Ishikawa (cell line): ENCODE results near the gene LIF.
A peak's percentile ranks its signal among the peaks of the same experiment; 100 is the strongest.

Experiments
- CEBPB ChIP-seq: IDR thresholded peaks from 2 replicates; pipeline ENCODE4 v1.6.1; 2012
- CREB1 ChIP-seq: IDR thresholded peaks from 2 replicates; pipeline ENCODE4 v1.6.1; 2012; ENCODE audit warnings: low read depth
- EGR1 ChIP-seq: IDR thresholded peaks from 2 replicates; pipeline ENCODE4 v1.6.1; 2012
- EP300 ChIP-seq: IDR thresholded peaks from 2 replicates; pipeline ENCODE4 v1.6.1; 2012; ENCODE audit warnings: borderline replicate concordance
- FOXM1 ChIP-seq: IDR thresholded peaks from 2 replicates; pipeline ENCODE4 v1.6.1; 2012; ENCODE audit warnings: low read depth, borderline replicate concordance
- NFIC ChIP-seq: IDR thresholded peaks from 2 replicates; pipeline ENCODE4 v1.6.1; 2012
- RAD21 ChIP-seq: IDR thresholded peaks from 2 replicates; pipeline ENCODE4 v1.6.1; 2012; ENCODE audit warnings: low read depth
- REST ChIP-seq: IDR thresholded peaks from 2 replicates; pipeline ENCODE4 v1.6.1; 2012; ENCODE audit warnings: low read depth, mild to moderate bottlenecking
- TAF1 ChIP-seq: IDR thresholded peaks from 2 replicates; pipeline ENCODE4 v1.6.1; 2012; ENCODE audit warnings: low read depth, mild to moderate bottlenecking
- TCF12 ChIP-seq: IDR thresholded peaks from 2 replicates; pipeline ENCODE4 v1.6.1; 2012; ENCODE audit warnings: low read depth
- TEAD4 ChIP-seq: IDR thresholded peaks from 2 replicates; pipeline ENCODE4 v1.6.1; 2012
- YY1 ChIP-seq: IDR thresholded peaks from 2 replicates; pipeline ENCODE4 v1.6.1; 2012; ENCODE audit warnings: low read depth
- ZBTB7A ChIP-seq: IDR thresholded peaks from 2 replicates; pipeline ENCODE4 v1.6.1; 2012; ENCODE audit warnings: low read depth
- TF ChIP-seq, protein P1 (sequence below): IDR thresholded peaks from 2 replicates; pipeline ENCODE4 v1.6.1; 2012
- TF ChIP-seq, protein P2 (sequence below): IDR thresholded peaks from 2 replicates; pipeline ENCODE4 v1.6.1; 2012

The LIF gene

DNA sequence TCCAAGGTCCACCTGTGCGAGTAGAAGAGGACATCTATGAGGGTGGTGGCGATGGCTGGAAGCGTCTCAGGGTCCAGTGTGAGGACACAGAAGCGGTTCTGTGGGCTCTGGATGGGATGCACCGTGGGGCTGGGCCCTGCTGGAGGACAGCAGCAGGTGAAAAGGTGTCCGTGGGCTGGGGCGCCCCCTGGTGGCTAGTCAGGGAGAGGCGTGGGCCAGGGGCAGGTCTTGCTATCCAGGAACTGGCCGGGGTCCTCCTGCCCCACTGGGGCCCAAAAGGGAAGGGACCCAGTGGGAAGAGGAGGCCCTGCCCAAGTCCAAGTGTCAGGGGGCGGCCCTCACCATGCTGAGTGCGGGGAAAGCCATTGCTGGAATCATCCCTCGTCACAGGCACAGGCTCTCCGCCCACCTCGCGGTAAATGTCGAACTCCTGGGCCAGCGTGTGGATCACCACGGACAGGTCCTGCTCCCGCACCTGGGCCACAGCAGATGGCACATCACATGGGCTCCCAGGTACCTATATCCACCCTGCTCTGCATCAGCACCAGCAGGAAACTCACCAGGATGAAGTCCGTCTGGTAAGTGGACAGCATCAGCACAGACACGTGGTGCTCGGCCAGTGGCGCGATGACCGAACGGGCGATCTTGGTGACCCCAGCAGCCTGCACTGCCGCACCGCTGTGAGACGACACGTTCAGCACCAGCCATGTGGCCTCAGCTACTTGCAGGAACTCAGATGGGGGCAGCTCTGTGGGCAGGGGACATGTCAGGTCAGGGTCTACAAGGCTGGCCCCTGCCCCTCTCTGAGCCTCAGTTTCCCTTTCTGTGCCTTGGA is 40.5 kb upstream of the LIF start:
- TF ChIP-seq RAD21 (peak; percentile 90), ZBTB7A (peak; percentile 89), TEAD4 (no peak), FOXM1 (no peak), EGR1 (peak; percentile 53; the same call in 1 of the 2 replicates)

DNA sequence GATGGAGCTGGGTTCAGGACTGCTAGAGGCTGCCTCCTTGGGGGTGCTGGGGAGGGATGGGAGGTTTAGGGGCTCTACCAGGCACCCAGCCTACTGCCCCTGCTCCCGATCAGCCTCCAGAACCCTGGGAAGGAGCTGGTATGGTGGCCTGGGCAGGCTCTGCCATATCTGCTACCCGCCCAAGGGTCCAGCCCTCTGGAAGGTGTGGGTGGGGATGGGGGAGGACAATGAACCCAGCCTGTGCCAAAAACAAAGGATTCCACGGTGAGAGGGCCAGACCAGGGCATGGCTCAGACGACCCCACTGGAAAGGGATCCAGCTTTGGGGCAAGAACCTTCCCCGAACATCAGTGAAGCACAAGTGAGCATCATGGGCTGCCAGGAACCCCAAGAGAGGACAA is 39.8 kb upstream of the LIF start:
- TF ChIP-seq YY1 = no peak

DNA sequence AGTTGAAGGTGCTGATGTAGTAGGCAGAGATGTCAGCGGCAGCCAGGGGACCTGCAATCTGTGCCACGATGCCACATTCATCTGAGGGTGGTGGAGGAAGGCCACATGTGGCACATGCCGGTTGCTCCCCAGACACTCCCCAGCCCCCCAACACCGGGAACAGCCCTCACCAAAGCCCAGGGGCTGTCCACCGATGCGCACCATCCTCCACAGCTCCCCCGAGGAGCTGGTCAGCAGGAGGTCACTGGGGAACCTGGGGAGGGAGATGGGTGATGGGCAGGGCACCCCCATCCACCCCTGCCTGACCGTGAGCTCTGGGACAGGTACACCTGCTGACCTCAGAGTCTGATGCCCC is 39.3 kb upstream of the LIF start:
- TF ChIP-seq TAF1 (no peak), YY1 (no peak), REST (no peak), TCF12 (no peak), NFIC (no peak), TEAD4 (no peak), EGR1 (no peak), EP300 (no peak), FOXM1 (no peak), CREB1 (no peak), CEBPB (no peak)
- TF ChIP-seq, protein P1, sequence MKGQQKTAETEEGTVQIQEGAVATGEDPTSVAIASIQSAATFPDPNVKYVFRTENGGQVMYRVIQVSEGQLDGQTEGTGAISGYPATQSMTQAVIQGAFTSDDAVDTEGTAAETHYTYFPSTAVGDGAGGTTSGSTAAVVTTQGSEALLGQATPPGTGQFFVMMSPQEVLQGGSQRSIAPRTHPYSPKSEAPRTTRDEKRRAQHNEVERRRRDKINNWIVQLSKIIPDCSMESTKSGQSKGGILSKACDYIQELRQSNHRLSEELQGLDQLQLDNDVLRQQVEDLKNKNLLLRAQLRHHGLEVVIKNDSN = no peak

- TF ChIP-seq, protein P1 = no peak
- TF ChIP-seq TEAD4 = no peak
- TF ChIP-seq EGR1 = no peak
- TF ChIP-seq YY1 = no peak
- no peak for TF ChIP-seq CEBPB
These were observed 38.8 kb upstream of the LIF start for GRCh38 chr22:30285176-30285845.

- TF ChIP-seq, protein P2, sequence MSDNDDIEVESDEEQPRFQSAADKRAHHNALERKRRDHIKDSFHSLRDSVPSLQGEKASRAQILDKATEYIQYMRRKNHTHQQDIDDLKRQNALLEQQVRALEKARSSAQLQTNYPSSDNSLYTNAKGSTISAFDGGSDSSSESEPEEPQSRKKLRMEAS = no peak
- TF ChIP-seq RAD21 (no peak), ZBTB7A (no peak), EGR1 (no peak)
These were observed 38.1 kb upstream of the LIF start for GRCh38 chr22:30284666-30285065.

DNA sequence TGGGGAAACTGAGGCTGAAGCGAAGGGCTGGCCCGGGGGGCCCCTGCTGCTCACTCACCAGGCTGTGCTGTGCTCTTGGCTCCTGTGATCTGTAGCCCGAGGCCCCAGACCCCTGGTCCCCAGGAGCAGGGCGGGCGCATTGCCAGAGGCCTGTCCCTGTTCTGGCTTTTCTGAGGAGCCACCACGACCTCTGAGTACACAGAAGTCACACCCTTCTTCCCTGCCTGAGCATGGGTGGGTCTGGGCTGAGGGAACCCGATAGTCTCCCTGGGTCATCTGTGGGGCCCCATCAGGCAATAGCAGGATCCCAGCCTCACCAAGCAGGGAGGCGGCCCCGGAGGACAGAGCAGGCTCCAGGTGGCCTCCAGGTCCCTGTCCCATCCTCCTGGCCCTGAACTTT is 37.6 kb upstream of the LIF start:
- TF ChIP-seq REST (no peak), EP300 (no peak), EGR1 (no peak), YY1 (no peak), RAD21 (no peak), TAF1 (no peak), NFIC (no peak), FOXM1 (no peak), CREB1 (no peak), TCF12 (no peak)
- TF ChIP-seq, protein P1 = no peak
- TF ChIP-seq, protein P2 = no peak
